GM19193 (cell line): Measurements from ENCODE around the gene TCL1B.
A peak's percentile ranks its signal among the peaks of the same experiment; 100 is the strongest.

Source experiments
- POLR2A ChIP-seq: IDR thresholded peaks from 4 replicates; pipeline ENCODE4 v1.6.1; 2011; ENCODE audit not compliant: insufficient read depth, insufficient read length; ENCODE audit errors: extremely low read depth

The TCL1B gene

DNA sequence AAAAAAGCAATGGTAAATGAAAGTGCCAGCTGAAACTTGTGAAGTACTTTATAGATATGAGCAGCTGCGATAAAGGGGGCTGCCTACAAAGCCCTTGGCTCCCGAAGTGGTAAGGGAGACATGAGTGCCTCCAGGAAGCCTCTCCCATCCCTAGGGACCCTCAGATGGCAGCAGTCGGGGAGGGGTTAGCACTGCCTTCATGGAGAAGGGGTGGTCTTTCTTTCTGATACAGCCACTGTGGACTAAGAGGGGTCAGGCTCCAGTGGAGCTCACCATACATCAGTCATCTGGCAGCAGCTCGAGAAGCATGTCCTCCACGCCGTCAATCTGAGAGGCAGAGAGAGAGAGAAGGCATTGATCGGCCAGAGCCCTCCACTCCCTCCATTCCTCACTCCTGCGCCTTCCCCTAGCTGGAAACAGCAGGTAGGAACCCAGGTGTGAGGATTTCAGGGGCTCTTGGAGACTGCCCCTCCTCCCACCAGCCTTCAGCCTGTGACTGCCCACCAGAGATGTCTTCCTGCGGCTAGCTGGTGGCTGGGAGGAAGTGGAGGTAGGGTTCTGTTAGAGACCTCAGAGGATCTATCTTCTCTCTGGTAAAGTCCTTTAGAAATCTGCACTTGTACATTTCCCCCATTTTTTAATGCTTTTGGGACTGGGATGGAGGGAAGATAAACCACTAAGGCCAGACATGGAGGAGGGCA, 25.4 kb downstream of the TCL1B start:
- TF ChIP-seq POLR2A = no peak

- no peak for TF ChIP-seq POLR2A
Measured at GRCh38 chr14:95712398-95712797, 26.2 kb downstream of the TCL1B start.

DNA sequence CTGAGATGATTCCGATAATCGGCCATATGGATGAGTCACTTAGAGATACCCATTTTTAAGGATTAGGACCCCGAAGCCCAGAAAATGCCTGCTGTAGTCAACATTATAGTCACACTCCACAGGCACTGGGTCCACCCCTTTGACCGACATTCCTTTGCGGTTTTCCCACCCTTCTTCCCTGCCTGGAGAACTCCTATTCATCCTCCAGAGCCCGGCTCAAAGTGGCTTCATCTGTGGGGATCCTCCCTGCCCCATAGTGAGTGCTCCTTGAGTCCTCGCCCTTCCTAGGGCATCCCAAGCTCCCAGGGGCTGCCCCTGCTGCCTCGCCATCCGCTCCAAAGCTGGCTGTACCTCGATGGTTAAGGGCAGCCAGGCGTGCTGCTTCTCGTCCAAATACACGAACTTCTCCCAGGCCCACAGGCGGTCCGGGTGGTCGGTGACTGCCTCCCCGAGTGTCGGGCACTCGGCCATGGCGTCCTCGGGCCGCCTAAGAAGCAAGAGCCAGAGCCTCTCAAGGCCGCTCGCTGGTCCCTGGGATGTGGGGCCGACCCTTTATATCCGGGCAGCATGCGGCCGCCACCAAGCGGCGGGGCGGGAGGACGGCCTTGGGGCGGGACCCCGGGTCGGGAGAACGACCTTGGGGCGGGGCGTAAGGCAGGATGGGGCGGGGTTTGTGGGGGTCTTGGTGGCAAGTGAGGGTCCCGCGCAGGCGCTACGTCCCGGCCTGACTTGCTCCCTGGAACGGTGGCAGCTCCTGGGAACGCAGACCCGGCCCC, 27.6 kb downstream of the TCL1B start, which contains the start of gene TCL1A:
Gene TCL1A (minus strand): TSS at position 530 of the 776 bp plus-strand sequence. CDS start 59 bp downstream, at position 471.
- peak; percentile 99 for TF ChIP-seq POLR2A

DNA sequence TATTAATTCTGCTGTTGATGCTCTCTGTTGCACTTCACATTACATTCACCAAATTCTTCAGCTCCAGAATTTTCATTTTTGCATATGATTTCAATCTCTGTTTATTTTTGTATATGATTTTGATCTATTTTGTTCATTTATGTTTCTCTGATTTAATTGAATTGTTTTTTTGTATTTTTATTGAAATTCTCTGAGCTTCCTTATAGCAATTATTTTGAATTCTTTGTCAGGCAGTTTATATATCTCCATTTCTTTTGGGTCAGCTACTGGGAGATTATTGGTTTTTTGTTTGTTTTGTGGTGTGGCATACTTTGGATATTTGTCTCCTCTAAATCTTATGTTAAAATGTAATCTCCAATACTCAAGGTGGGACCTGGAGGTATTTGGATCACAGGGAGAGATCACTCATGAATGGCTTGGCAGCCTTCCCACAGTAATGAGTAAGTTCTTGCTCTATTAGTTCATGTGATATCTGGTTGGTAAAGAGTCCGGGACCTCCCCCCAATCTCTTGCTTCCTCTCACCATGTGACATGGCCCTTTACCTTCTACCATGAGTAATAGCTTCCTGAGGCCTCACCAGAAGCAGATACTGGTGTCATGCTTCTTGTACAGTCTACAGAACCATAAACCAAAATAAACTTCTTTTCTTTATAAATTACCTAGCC, 36.4 kb downstream of the TCL1B start:
- no peak for TF ChIP-seq POLR2A

DNA sequence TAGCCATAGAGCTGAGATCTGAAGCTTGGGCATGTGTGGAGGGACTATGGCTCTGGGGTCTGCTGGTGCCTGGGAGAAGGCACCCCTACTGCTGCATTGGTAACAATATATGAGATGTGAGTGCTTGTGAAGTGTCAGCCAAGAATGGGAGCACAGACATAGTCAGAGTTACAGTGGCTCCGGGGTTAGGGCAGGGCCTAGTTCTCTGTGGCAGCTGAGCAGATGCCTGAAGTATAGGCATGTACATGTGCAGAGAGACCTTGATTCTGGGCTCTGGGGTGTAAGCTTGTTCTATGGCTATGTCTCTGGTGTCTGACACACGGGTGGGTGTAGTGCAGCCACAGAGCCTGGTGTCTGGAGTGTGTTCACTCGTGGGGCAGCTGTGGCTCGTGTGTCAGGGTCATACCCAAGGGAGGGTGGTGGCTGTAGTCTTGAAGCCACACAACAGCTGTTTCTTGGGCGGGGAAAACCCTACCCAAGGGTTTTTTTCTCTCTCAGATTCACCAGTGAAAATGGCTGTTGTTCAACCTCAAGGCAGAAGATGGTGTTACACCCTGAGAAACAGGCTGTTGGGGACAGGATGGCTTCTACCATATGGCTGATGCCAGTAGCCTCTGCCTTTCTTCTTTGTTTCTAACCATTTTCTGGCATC, 39.6 kb downstream of the TCL1B start:
- peak; percentile 31 for TF ChIP-seq POLR2A

- TF ChIP-seq POLR2A = no peak
Measured at GRCh38 chr14:95727056-95727700, 41.0 kb downstream of the TCL1B start.

DNA sequence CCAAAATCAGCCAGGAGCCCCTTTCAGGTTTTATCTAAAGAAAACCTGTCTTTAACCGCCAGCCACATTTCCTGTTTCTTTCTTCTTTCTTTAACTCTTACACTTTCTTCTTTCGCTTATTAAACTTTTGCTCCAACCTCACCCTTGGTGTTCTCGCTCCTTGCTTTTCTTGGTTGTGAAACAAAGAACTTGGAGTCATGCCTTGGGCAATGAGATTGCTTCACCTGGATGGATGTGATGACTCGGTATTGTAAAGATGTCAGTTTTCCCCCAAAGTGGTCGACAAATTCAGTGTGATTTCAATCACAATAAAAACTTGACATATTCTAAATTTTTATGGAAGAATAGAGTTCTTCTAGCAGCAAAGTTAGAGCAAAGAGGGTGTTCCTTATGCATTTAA, 43.9 kb downstream of the TCL1B start:
- no peak for TF ChIP-seq POLR2A

- TF ChIP-seq POLR2A = no peak
Measured at GRCh38 chr14:95733212-95733611, 47.0 kb downstream of the TCL1B start.

- no peak for TF ChIP-seq POLR2A
Measured at GRCh38 chr14:95739356-95739755, 53.1 kb downstream of the TCL1B start.

DNA sequence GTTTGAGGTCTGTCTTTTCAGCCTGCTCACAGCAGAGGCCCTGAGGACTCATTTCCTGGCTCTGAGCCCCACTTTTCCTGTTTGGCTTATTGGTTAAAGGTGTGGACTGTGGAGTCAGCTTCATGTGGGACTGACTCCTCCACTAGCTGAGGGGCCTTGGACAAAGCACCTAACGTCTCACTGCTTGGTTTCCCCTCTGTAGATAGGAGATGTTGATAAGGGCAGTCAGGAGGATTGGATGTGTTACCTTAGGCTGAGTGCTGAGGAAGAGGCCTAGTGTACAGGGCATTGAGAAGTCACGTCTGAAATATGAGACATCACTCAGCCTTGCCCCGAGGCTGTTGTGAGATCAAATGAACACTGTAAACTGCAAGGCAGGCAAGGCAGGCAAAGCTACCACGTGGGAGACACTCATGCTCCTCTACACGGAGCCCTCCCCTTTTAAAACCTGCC, 54.8 kb downstream of the TCL1B start:
- TF ChIP-seq POLR2A = no peak

DNA sequence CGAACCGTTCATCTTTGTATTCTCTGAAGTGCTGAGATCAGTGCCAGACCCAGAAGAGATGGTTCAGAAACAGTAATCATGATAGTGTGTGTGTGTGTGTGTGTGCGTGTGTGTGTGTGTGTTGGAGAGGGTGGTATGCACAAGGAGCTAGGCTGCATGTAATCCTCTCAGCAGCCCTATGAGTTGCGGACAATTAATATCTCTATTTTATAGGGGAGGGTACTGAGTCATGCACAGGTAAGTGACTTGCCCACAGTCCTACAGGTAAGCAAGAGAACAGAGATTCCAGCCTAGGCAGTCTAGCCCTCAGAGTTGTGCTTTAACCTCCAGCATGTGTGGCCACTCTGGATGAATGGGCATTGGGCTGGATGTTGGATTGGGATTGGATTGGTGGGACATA, 55.6 kb downstream of the TCL1B start:
- no peak for TF ChIP-seq POLR2A
